SU-DHL-6 (cell line): Measurements from ENCODE around the gene RAPGEF4.

Experiments
- H2AFZ ChIP-seq: fragments of 200-600 bp; sonication (generic); 2 replicates; pipeline ENCODE4 v1.6.1; 2014; ENCODE audit warnings: low read depth, mild to moderate bottlenecking, moderate library complexity, mixed read lengths, antibody characterized with exemption, low read length; ENCODE audit not compliant: severe bottlenecking
- H3F3A ChIP-seq: fragments of 200-600 bp; shearing (Covaris generic); 2 replicates; pipeline ENCODE4 v1.6.0; 2016; ENCODE audit warnings: antibody characterized with exemption, mild to moderate bottlenecking; ENCODE audit not compliant: insufficient read depth
- H3K27ac ChIP-seq: fragments of 200-600 bp; sonication (generic); 2 replicates; pipeline ENCODE4 v1.5.1; 2016; ENCODE audit warnings: low read depth, mild to moderate bottlenecking, low read length, moderate library complexity, mixed read lengths
- H3K27me3 ChIP-seq: fragments of 200-600 bp; sonication (generic), shearing (Covaris generic); 2 replicates; pipeline ENCODE4 v1.6.0; 2014; ENCODE audit warnings: mild to moderate bottlenecking, low read length
- H3K36me3 ChIP-seq: fragments of 200-600 bp; sonication (generic); 2 replicates; pipeline ENCODE4 v1.6.1; 2014; ENCODE audit warnings: mild to moderate bottlenecking, low read length, mixed read lengths
- H3K4me2 ChIP-seq: fragments of 300-600, 200-600 bp; shearing (Covaris generic), sonication (generic); 2 replicates; pipeline ENCODE4 v1.6.0; 2014; ENCODE audit warnings: low read length, low read depth, mild to moderate bottlenecking; ENCODE audit not compliant: poor library complexity, severe bottlenecking
- H3K4me3 ChIP-seq: fragments of 200-600 bp; sonication (generic); 2 replicates; pipeline ENCODE4 v1.5.1; 2014; ENCODE audit warnings: antibody characterized with exemption, low read length, mild to moderate bottlenecking, mixed read lengths; ENCODE audit not compliant: insufficient read depth, poor library complexity, severe bottlenecking
- H3K79me2 ChIP-seq: fragments of 200-600 bp; sonication (generic); 2 replicates; pipeline ENCODE4 v1.6.1; 2014; ENCODE audit warnings: mild to moderate bottlenecking, low read length, moderate library complexity; ENCODE audit not compliant: insufficient read depth
- H3K9ac ChIP-seq: fragments of 200-600 bp; sonication (generic); 2 replicates; pipeline ENCODE4 v1.7.0; 2014; ENCODE audit warnings: mild to moderate bottlenecking, low read length
- H3K9me2 ChIP-seq: fragments of 200-600 bp; sonication (generic); replicated peaks from 2 replicates; pipeline ENCODE4 v1.6.1; 2014; ENCODE audit warnings: low read length; ENCODE audit not compliant: insufficient read depth
- H3K9me3 ChIP-seq: fragments of 200-600 bp; sonication (generic); 2 replicates; pipeline ENCODE4 v1.6.1; 2014; ENCODE audit warnings: low read length, mixed read lengths; ENCODE audit not compliant: insufficient read depth
- H4K20me1 ChIP-seq: fragments of 200-600 bp; sonication (generic); 2 replicates; pipeline ENCODE4 v1.6.1; 2014; ENCODE audit warnings: low read depth, mild to moderate bottlenecking, antibody characterized with exemption, low read length, moderate library complexity, mixed read lengths
- CTCF ChIP-seq: fragments of 200-600 bp; sonication (generic); IDR thresholded peaks from one replicate; pipeline ENCODE4 v1.5.1; 2017; ENCODE audit warnings: antibody characterized with exemption, mild to moderate bottlenecking, low read length, moderate library complexity; ENCODE audit not compliant: insufficient read depth, poor library complexity, severe bottlenecking
- EZH2phosphoT487 ChIP-seq: fragments of 200-600 bp; sonication (generic), shearing (Covaris generic); conservative IDR thresholded peaks from 2 replicates; pipeline ENCODE4 v1.6.1; 2018; ENCODE audit warnings: mild to moderate bottlenecking, antibody characterized with exemption, low read length, moderate library complexity, mixed read lengths

Gene RAPGEF4

GRCh38 chr2:172697296-172697695 lies 38.3 kb upstream of the RAPGEF4 start:
- no peaks in the 10 kb centered on the region for H3K79me2 ChIP-seq
- no peaks in the 10 kb centered on the region for H3F3A ChIP-seq
- H3K4me3 ChIP-seq = no peak overlapping the region
- H3K9me3 ChIP-seq = no peaks in the 10 kb centered on the region
- no peaks in the 10 kb centered on the region; the same call in 1 of the 2 replicates for H3K27me3 ChIP-seq
- no peaks in the 10 kb centered on the region for H3K9me2 ChIP-seq
- H3K36me3 ChIP-seq = no peaks in the 10 kb centered on the region
- H4K20me1 ChIP-seq = no peaks in the 10 kb centered on the region
- no peak overlapping the region for H2AFZ ChIP-seq
- no peak overlapping the region for H3K4me2 ChIP-seq
- no peak for TF ChIP-seq CTCF
- H3K9ac ChIP-seq = no peak overlapping the region
- H3K27ac ChIP-seq = no peak overlapping the region

GRCh38 chr2:172698041-172698863 lies 37.4 kb upstream of the RAPGEF4 start:
- H3F3A ChIP-seq = no peaks in the 10 kb centered on the region
- no peaks in the 10 kb centered on the region for H3K9me3 ChIP-seq
- TF ChIP-seq EZH2phosphoT487 (no peak), CTCF (no peak)
- no peaks in the 10 kb centered on the region for H3K36me3 ChIP-seq
- no peak overlapping the region for H3K4me3 ChIP-seq
- no peak overlapping the region for H3K9ac ChIP-seq
- no peaks in the 10 kb centered on the region for H3K9me2 ChIP-seq
- no peaks in the 10 kb centered on the region for H3K79me2 ChIP-seq
- H4K20me1 ChIP-seq = no peaks in the 10 kb centered on the region
- H3K27me3 ChIP-seq = no peaks in the 10 kb centered on the region; the same call in 1 of the 2 replicates
- H2AFZ ChIP-seq = no peak overlapping the region
- H3K4me2 ChIP-seq = no peak overlapping the region
- H3K27ac ChIP-seq = no peak overlapping the region

GRCh38 chr2:172701250-172701649 lies 34.4 kb upstream of the RAPGEF4 start:
- Histone ChIP-seq H3K27ac (no peak overlapping the region), H3K79me2 (no peaks in the 10 kb centered on the region), H3K27me3 (no peaks in the 10 kb centered on the region; the same call in 1 of the 2 replicates), H3K4me2 (no peak overlapping the region), H3F3A (no peaks in the 10 kb centered on the region), H3K36me3 (no peaks in the 10 kb centered on the region), H3K9me2 (no peaks in the 10 kb centered on the region), H3K9ac (no peak overlapping the region), H3K9me3 (no peaks in the 10 kb centered on the region), H2AFZ (no peak overlapping the region), H4K20me1 (no peaks in the 10 kb centered on the region), H3K4me3 (no peak overlapping the region)
- TF ChIP-seq CTCF (no peak), EZH2phosphoT487 (no peak)
